Stimulated activated CD8-positive, alpha-beta memory T cell treated with anti-CD3 and anti-CD28 coated beads, Interleukin-4, amount 100 ng/mL, for 4 hours (primary cell): ENCODE data around the gene STIL.
A peak's percentile ranks its signal among the peaks of the same experiment; 100 is the strongest.
"Not testable (repeated sequence)": the region's sequence is repeated elsewhere in the genome, so short reads cannot be mapped to it uniquely, and the experiment has no call there.

Experiments used
- DNase-seq, 2 donors: peaks; one replicate each; pipeline ENCODE4 v3.0.0-alpha.2; 2020; ENCODE audit warnings: low read depth in 2 of 2, low spot score in 1 of 2

The STIL gene

DNA sequence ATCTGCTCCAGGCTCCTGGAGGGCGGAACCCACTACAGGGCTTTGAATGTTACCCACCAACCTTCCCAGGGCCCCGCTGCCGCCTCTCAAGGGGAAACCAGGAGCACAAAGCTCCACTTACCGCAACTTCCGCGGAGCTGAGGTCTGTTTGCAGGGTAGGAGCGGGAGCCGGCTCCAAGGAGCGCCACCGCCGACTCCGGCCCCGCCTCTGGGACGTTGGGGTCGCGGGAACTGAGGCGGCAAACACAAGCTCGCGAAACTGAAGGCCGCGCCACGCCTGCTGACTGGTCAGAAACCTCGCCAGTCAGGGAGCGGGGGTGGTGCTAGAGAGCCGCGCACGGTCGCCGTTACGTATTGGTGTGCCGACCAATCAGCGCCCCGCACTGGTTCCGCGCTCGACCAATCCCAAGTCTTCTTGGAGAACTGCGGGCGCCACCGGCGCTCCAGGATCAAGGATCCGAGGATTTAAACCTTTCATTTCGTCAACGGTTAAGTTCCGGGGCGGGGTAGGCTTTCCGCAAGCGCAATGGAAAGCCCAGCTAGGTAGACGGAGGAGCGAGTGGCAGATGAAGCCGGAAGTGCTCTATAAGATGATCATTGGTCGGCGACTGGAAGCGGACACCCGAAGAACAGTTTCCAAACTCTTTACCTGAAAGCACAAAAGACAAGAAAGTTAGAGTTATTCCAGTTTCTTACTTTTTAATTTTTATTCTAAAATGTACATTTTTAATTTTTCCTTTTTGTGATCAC is at the start of gene STIL:
Gene STIL, minus strand, starts transcription at position 233 of the 750 bp plus-strand sequence. CDS start 3,828 bp downstream, outside the sequence.
- peak; percentile 91 for DNase-seq

DNA sequence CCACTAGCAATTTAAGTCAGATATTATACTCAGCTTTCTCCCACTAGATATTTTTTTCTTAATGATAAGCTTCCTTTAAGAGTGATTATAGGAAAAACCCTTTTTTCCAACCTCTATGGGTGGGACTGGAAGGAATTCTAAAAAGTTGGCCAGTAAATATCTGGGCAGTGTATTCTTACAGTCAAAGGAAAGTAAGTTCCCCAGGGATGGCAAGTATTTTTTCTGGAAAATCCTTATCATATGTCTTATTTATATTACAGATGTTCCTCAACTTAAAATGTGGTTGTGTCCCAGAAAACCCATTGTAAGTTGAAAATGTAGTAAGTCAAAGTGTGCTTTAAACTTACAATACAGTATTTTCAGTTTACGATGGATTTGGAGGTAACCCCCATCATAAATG is 48.9 kb upstream of the STIL start:
- DNase-seq, result no peak

DNA sequence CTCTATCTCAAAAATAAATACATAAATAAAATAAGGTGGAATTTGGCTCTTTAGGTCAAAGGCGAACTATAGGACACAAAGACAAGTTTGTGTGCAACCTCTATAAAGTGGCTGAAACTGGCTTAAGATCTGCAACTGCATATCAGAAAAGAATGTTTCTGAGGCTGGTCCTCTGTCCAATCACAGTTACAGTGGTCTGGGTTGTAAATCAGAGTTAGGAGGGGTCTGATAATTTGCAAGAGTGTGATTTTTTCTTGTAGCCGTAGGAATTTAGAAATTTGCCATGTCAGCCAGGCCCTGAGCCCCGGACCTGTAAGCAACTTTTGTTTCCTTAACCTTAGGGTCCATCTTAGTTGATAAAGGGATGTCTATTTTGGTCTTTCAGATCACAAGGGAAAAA is 47.4 kb upstream of the STIL start:
- no peak for DNase-seq

DNA sequence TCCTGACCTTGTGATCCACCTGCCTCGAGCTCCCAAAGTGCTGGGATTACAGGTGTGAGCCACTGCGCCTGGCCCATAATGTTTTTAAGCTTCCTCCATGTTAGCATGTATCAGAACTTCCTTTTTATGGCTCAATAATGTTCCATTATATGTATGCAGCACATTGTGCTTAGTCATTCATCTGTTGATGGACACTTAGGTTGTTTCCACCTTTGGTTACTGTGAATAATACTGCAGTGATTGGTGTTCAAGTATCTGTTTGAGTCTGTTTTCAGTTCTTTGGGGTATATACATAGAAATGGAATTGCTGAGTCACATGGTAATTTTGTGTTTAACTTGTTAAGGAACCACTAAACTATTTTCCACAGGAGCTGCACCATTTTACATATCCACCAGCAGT is 37.4 kb upstream of the STIL start:
- no peak for DNase-seq

DNA sequence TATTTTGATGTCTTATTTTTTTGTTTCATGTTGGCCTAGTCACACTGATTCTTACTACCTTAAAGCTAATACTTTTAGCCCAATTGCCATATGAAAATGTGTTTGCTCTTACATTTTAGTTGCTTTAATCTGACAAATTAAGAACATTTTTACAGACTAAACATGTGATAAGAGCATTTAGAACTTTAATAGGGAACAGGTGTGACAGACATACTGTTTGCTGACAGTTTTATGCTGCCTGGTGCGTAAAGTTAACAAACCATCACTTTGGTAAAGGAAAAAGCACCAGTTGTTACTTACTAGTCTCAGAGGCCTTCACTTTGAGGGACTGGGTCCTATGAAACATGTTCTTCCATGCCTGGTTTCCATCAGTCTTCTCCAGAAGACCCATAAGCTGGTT is 34.3 kb upstream of the STIL start:
- DNase-seq, result no peak

DNA sequence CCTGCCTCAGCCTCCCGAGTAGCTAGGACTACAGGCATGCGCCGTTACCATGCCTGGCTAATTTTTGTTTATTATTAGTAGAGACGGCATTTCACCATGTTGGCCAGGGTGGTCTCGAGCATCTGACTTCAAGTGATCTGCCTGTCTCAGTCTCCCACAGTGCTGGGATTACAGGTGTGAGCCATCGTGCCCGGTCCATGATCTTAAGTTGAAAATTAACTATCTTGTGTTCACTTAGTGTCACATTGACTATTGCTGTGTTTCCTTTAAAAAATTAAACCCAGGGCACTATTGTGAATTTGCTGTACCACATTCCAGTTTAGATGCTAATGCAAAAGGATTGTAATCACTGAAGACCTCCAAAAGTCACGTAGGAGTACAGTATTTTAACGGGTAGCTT is 33.8 kb upstream of the STIL start:
- no peak for DNase-seq

DNA sequence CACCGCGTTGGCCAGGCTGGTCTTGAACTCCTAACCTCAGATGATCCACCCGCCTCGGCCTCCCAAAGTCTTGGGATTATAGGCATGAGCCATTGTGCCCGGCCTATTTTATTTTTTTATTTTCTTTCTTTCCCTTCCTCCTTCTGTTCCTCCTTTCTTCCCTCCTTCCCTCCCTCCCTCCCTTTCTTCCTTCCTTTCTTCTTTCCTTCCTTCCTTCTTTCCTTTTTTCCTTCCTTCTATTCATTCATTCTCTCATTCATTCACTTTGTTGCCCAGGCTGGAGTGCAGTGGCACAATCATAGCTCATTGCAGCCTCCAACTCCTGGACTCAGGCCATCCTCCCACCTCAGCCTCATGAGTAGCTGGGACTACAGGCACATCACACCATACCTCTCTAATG is 33.0 kb upstream of the STIL start:
- DNase-seq, result not testable (repeated sequence)

DNA sequence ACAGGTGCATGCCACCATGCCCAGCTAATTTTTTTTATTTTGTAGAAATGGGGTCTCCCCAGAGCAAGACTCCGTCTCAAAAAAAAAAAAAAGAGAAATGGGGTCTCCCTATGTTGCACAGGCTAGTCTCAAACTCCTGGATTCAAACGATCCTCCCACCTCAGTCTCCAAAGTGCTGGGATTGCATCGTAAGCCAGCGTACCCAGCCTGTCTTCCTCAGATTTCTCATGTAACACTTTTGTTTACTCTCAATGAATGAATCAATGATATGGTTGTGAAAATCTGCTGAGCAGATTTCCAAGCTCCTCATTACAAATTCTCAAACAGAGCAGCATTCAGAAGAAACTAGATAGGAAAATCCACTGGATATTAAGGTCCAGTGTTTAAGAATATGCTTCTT is 26.3 kb upstream of the STIL start:
- no peak for DNase-seq

DNA sequence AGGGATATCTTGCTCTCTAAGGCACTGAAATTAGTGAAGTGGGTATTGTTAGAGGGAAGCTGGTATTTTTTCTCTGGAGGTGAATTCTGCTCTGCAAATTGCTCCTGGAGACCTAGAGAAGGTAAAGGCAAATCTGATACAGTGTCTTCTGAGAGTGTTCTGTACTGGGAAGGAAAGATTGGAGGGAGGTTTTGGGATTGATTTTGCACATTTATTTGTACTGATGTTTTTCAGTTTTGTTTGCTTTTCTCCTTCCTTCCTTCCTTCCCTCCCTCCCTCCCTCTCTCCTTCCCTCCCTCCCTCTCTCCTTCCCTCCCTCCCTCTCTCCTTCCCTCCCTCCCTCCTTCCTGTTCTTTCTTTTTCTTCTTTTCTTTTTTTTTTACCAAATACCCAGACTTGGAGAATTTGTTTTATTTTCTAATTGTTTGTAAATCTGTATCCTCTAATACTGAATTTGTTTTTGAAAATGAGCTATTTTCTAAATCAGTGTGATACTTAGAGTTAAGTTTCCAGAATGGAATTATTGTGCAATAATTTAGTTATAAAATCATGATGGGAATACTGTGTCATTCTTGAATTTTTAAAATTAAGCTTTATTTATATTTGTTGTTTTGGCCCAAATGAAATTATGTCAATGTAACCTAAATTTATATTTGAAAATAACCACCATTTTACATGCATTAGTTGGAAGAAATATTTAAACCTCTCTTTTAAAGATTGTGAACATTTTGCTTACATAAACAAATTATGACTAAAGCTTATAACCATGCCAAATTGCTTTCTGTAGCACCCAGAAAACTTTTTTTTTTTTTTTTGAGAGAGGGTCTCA is 24.5 kb upstream of the STIL start:
- DNase-seq, result no peak

DNA sequence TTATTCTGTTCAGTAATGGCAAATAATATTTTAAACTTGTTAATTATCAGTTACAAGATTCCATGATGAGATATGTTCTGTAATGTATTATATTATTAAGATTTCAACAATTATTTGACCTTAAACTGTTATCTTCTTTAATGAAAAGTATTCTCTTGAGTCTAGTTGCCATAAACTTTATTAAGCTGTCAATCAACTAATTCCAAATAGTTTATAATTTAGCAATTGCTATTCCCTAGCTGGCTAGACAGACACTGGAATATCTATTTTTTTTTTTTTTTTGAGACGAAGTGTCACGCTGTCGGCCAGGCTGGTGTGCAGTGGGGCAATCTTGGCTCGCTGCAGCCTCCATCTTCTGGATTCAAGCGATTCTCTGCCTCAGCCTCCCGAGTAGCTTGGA is 23.4 kb upstream of the STIL start:
- DNase-seq, result no peak

DNA sequence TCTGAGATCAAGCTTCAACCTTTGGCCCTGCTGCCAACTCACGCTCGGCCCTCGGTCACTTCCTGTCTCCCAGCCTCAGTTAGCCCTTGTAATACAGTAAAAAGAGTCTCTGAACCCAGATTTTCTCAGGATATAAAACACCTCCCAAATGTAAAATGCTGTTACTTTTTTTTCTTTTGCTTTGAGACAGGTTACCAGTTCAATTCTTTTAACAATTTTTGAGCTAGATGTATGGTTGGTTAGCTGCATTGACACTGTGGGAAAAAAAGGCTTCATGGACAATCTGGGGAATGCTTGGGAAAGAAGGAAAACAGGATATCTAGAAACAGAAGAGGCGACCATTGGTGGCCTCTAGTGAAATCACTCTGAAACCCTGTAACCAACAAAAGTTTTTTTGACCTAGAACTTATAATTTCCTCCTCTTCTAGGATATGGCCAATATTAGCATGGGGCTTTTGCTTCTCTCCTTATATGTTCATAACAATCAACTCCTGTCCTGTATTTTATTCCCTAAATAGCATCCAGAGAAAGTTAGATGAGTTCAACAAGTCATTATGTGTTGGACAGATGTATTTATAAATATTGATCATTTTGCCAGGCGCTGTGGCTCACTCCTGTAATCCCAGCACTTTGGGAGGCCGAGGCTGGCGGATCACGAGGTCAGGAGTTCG is 21.0 kb upstream of the STIL start:
- no peak for DNase-seq

DNA sequence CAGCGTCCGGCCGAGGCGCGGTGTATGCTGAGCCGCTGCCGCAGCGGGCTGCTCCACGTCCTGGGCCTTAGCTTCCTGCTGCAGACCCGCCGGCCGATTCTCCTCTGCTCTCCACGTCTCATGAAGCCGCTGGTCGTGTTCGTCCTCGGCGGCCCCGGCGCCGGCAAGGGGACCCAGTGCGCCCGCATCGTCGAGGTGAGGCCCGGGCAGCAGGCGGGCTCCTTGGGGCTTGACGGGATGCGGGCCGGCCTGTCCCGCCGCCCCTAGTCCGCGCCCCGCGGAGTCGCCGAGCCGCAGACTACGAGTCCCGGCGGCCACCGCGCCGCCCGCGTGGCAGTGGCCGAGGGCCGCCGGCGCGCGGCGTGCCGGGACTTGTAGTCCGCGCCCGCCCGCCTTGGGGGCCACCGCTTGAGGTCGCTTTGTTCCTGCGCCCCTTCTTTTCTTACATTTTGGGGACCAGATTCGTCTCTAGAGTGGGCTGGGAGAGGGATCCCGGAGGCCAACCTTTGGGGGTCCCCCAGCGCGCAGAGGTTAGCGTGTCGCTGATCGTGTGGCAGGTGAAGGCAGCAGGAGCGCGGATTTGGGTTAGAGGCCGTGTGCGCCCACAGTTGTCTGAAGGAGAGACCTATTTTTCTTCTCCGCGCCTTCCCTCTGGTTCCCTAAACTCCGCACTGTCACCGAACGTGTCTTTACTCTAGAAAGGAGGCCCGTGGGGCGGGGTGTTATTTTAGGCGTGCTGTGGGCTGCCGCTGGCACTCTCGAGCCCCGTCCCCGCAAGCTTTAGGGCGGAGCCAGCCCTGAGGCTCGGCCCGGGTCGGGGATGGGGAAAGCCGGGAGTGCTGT is 20.2 kb upstream of the STIL start:
- DNase-seq, result peak; percentile 28 to 43

DNA sequence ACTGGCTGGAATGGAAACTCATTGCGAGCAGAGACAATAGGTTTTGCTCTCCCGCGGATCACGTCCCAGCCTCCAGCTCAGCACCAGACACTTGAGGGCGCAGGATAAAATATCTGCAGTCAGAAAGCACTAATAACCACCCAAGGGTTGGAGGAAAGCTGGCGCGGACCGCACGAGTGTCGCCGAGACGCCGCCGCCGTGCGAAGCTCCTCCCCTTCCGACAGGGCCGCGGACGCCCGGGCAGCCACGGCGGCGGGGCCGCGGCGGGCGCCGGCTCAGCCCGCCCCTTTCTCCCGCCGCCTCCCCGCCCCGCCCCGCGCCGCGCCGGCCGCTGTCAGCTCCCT is 19.6 kb upstream of the STIL start, which contains the start of gene CMPK1:
Gene CMPK1, plus strand, starts transcription at position 213 of the 344 bp plus-strand sequence. CDS start 156 bp downstream, outside the sequence.
- DNase-seq, result peak; percentile 48 to 60

DNA sequence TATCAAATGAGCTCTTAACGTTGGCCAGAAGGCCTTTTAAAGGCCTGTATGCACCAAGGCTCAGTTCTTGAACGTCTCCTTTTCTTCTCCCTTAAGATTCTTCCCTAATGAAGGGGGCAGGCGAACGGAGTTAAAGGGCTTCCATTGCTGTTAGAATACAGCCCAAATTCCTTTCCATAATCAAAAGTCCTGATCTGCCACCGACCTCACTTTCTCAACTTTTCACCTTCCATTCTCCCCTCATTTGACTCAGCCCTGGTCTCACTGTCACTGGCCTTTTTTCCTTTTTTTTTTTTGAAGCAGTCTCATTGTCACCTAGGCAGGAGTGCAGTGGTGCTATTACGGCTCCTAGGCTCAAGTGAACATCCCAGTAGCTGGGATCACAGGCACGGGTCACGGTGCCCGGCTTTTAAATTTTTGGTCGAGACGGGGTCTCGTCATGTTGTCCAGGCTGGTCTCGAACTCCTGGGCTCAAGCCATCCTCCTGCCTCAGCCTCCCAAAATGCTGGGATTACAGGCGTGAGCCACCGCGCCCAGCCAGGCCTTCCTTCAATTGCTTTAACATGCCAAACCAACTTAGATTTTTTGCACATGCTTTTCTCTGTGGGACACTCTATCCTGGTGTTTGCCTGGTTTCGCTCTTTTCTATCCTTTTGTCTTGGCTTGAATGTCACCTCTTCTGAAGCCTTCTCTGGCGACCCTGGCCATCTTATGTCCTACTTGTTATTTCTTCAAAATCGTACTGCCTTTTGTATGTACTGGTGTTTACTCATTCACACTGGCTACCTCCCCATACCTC is 19.0 kb upstream of the STIL start:
- no peak for DNase-seq

DNA sequence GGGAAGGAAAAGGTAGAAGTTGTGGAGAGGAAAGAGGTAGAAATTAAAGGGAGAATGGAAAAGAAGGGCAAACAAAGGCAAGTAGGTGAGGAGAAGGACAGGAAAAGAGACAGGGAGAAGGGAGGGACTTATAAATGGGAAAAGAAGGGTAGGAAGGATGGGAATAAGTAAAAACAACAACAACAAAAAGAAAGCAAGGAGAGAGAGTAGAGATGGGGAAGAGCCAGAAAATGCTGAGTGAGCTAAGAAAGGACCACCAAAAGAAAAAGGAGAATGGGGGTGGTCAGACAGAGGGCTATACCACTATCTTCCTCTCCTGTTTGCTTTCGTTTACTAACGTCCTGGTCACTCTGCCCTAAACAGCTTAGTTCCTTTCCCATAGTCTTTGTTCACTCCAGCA is 17.9 kb upstream of the STIL start:
- DNase-seq, result no peak

DNA sequence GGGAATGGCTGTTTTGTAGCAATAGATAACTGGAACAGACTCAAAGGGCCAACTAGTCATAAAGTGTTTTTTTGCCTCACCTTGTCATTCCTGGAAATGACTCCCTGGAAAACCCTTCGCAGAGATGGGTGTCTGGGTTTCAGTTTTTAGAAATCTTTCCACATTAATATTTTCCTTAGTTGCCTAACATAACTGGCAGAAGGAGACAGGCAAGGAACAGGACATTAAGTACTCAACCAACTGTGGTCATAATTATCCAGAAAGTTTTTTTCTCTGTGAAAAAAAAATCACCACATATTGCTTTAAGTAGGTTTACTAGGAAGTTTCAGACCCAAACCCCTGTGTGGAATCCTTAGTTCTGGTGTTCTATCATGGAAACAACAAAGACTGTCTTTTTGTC is 16.3 kb upstream of the STIL start:
- no peak for DNase-seq

DNA sequence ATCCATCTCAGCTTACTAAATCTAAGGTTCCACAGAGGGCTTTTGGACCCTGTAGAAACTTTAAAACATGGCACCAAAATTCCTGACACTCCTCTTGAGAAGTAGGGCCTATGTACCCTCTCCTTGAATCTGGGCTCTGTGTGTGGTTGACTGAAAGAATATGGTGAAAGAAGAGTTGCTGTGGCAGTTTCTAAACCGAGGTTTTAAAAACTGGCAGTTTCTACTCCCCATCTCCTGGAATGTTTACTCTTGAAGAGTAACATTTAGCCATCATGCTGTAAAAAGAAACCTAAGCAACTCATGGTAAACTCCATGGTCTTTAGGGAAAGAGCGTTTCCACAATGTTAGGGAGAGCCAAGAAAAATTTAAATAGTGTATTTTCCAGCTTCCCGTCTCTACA is 15.0 kb upstream of the STIL start:
- DNase-seq, result no peak

DNA sequence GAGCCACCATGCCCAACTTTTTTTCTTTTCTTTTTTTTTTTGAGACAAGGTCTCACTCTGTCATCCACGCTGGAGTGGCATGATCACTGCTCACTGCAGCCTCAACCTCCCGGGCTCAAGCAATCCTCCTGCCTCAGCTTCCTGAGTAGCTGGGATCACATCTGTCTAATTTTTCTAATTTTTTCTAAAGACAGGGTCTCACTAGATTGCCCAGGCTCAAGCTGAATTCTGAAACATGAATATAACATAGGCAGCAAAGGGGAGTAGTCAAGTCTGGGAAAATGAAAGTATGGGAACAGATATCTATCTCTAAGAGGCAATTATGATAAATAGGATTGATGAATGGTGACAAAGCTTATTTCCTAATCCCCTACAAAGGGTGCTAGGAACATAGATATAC is 12.3 kb upstream of the STIL start:
- no peak for DNase-seq

DNA sequence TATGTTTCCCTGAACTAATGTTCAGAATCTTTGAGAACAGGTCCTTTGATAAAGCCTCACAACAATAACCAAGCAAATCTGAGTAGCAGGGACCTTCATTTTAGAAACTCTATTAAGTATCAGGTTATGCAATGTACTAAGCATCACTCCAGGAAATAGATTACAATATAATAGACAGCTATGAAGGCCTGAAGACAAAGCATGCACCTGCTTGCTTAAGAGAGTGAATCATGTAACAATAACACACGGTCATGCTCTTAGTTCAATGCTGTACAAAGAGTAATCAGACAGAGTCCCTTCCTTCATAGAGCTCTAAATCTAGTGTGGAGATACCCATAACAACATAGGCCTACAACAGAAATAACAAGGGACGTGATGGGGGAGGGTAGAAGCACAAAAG is 11.6 kb upstream of the STIL start:
- DNase-seq, result no peak

DNA sequence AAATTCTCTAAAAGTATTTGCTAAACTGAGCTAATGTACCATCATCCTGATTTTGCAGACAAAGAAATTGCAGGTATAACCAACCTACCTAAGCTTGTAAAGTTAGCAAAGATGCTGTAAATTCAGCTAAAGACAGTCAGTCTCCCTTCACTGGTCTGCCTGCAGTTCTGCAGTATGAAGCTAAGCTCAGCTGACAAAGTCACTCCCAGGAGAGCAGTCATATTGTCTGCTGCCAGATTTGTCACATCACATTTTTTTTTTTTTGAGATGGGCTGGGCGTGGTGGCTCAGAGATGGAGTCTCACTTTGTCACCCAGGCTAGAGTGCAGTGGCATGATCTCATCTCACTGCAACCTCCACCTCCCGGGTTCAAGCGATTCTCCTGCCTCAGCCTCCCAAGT is 10.7 kb upstream of the STIL start:
- DNase-seq, result no peak
